Keratinocyte (primary cell): ENCODE results near the gene IGF2BP1. TPM values are rescaled to one million over a fixed set of nuclear protein-coding genes. Genes with fewer than 3 reads are reported as not detected.

Experiments used
- DNase-seq: peaks from one replicate; pipeline ENCODE4 v3.0.0-alpha.2; 2011; ENCODE audit warnings: low read depth, missing footprints, low spot score
- FAIRE-seq: peaks from 2 replicates; lab custom pipeline; 2011; peaks lifted over from hg19 to GRCh38; lab: Jason Lieb, UNC
- H2AFZ ChIP-seq: 2 replicates; pipeline ENCODE4 v1.6.0; 2012; ENCODE audit warnings: low read length, control low read depth, inconsistent platforms; ENCODE audit not compliant: control insufficient read depth
- H3K27ac ChIP-seq: 2 replicates; pipeline ENCODE4 v1.5.1; 2011; ENCODE audit warnings: low read length; ENCODE audit not compliant: control insufficient read depth, insufficient read depth
- H3K27me3 ChIP-seq: 3 replicates; pipeline ENCODE4 v1.6.0; 2011; ENCODE audit warnings: low read length; ENCODE audit not compliant: control insufficient read depth, insufficient read depth; ENCODE audit errors: extremely low read depth
- H3K36me3 ChIP-seq, 2 experiments: 2 replicates in 1 of 2; 3 replicates in 1 of 2; pipeline ENCODE4 v1.5.1; 2011; ENCODE audit warnings: low read length in 2 of 2, mild to moderate bottlenecking in 1 of 2; ENCODE audit not compliant: control insufficient read depth in 2 of 2, insufficient read depth in 2 of 2; ENCODE audit errors: extremely low read depth in 1 of 2
- H3K4me1 ChIP-seq: 3 replicates; pipeline ENCODE4 v1.5.1; 2011; ENCODE audit warnings: low read length; ENCODE audit not compliant: control insufficient read depth, insufficient read depth; ENCODE audit errors: extremely low read depth
- H3K4me2 ChIP-seq: 3 replicates; pipeline ENCODE4 v1.6.0; 2011; ENCODE audit warnings: low read depth, low read length; ENCODE audit not compliant: control insufficient read depth, insufficient read depth; ENCODE audit errors: extremely low read depth
- H3K4me3 ChIP-seq, 3 experiments: fragments of 200-600 bp in 1 of 3; sonication (generic) in 1 of 3; 2 replicates in 2 of 3; 3 replicates in 1 of 3; pipeline ENCODE4 v1.5.1; 2011 to 2016; ENCODE audit warnings: low read length in 3 of 3, mild to moderate bottlenecking in 3 of 3, control low read depth in 2 of 3, inconsistent platforms in 1 of 3, low read depth in 1 of 3, mixed read lengths in 1 of 3, mixed run types in 1 of 3, moderate library complexity in 1 of 3; ENCODE audit not compliant: control insufficient read depth in 2 of 3, insufficient read depth in 2 of 3; ENCODE audit errors: extremely low read depth in 1 of 3
- H3K79me2 ChIP-seq: 2 replicates; pipeline ENCODE4 v1.6.0; 2012; ENCODE audit warnings: low read length; ENCODE audit not compliant: control insufficient read depth, insufficient read depth
- H3K9ac ChIP-seq: 3 replicates; pipeline ENCODE4 v1.6.0; 2011; ENCODE audit warnings: low read length; ENCODE audit not compliant: control insufficient read depth, insufficient read depth; ENCODE audit errors: extremely low read depth
- H3K9me1 ChIP-seq: 3 replicates; pipeline ENCODE4 v1.6.0; 2011; ENCODE audit warnings: low read length; ENCODE audit not compliant: control insufficient read depth, insufficient read depth; ENCODE audit errors: extremely low read depth
- H3K9me3 ChIP-seq: 2 replicates; pipeline ENCODE4 v1.5.1; 2012; ENCODE audit warnings: low read depth, low read length; ENCODE audit not compliant: control insufficient read depth
- H4K20me1 ChIP-seq: 3 replicates; pipeline ENCODE4 v1.6.0; 2011; ENCODE audit warnings: low read length; ENCODE audit not compliant: control insufficient read depth, insufficient read depth; ENCODE audit errors: extremely low read depth
- CTCF ChIP-seq, 3 experiments: IDR thresholded peaks in 1 of 3; conservative IDR thresholded peaks in 1 of 3; optimal IDR thresholded peaks in 1 of 3; 2 replicates in 2 of 3; 3 replicates in 1 of 3; pipeline versions ENCODE3 to v1.5.1; 2011; ENCODE audit warnings: low read length in 3 of 3, mild to moderate bottlenecking in 3 of 3, moderate library complexity in 2 of 3, control low read depth in 1 of 3, inconsistent platforms in 1 of 3; ENCODE audit not compliant: insufficient read depth in 2 of 3; ENCODE audit errors: extremely low read depth in 1 of 3
- EZH2 ChIP-seq: IDR thresholded peaks from one replicate; pipeline ENCODE4 v1.6.1; 2012; ENCODE audit warnings: inconsistent platforms, mild to moderate bottlenecking, low read length, moderate library complexity
- dilution Hi-C: fragments of 300-500 bp; cut with MboI; formaldehyde crosslinking; loops from one replicate; pipeline ENCODE4 v1.7.0; 2020; ENCODE audit warnings: low sequenced_read_pairs; ENCODE audit not compliant: extremely low pct_ligation_motif_present
- polyA plus RNA-seq, 5 experiments: library from polyadenylated mRNA; depleted of rRNA in 3 of 5; stranded (reverse) in 3 of 5; stranded (forward) in 1 of 5; unstranded in 1 of 5; fragments of >200 nt; gene quantifications; 1 replicate in 1 of 5; 2 replicates in 3 of 5; 3 replicates in 1 of 5; pipeline versions ENCODE4 v1.2.1 to v1.2.3, GENCODE V29; 2011 to 2012; ENCODE audit warnings: missing spikeins in 2 of 5, low read depth in 1 of 5, low replicate concordance in 1 of 5

The IGF2BP1 gene
- polyA plus RNA-seq, 1 donor (not counting 4 experiments of a cell fraction or from before 2014, with no cell fraction given): not detected

- Histone ChIP-seq H3K4me3 (no peak overlapping the region), H3K4me2 (peak overlapping the region; percentile 59), H3K9me1 (no peaks in the 10 kb centered on the region), H3K27ac (no peak overlapping the region), H2AFZ (no peak overlapping the region), H3K4me1 (peaks cover 11% of the 10 kb centered on the region), H3K79me2 (no peaks in the 10 kb centered on the region), H3K36me3 (no peaks in the 10 kb centered on the region), H4K20me1 (no peaks in the 10 kb centered on the region), H3K27me3 (peaks cover 6% of the 10 kb centered on the region), H3K9ac (no peak overlapping the region), H3K9me3 (no peaks in the 10 kb centered on the region)
- TF ChIP-seq CTCF (optimal IDR thresholded peaks at IDR 0.05 in 1 of 3, IDR thresholded peaks at IDR 0.05 in 1 of 3, conservative IDR thresholded peaks at IDR 0.05 in 1 of 3; ENCODE audit: extremely low read depth in 1 of 3, insufficient read depth in 2 of 3, low read length in 3 of 3) (no peak), EZH2 (no peak)
- dilution Hi-C loops: no loop called here
- DNase-seq (no peak), FAIRE-seq (no peak)
Observed at GRCh38 chr17:48972749-48973097, 24.5 kb upstream of the IGF2BP1 start.

- H3K9me3 ChIP-seq: no peaks in the 10 kb centered on the region
- peaks cover 6% of the 10 kb centered on the region for H3K27me3 ChIP-seq
- no peaks in the 10 kb centered on the region for H3K79me2 ChIP-seq
- dilution Hi-C loops: no loop called here
- H3K27ac ChIP-seq: no peak overlapping the region
- no peaks in the 10 kb centered on the region for H3K36me3 ChIP-seq
- H3K9me1 ChIP-seq: no peaks in the 10 kb centered on the region
- H3K4me3 ChIP-seq: no peak overlapping the region
- FAIRE-seq (no peak), DNase-seq (no peak)
- H3K4me1 ChIP-seq: peaks cover 11% of the 10 kb centered on the region
- TF ChIP-seq EZH2 (no peak), CTCF (optimal IDR thresholded peaks at IDR 0.05 in 1 of 3, IDR thresholded peaks at IDR 0.05 in 1 of 3, conservative IDR thresholded peaks at IDR 0.05 in 1 of 3; ENCODE audit: extremely low read depth in 1 of 3, insufficient read depth in 2 of 3, low read length in 3 of 3) (no peak)
- H4K20me1 ChIP-seq: no peaks in the 10 kb centered on the region
- H3K4me2 ChIP-seq: no peak overlapping the region
- H3K9ac ChIP-seq: no peak overlapping the region
- no peak overlapping the region for H2AFZ ChIP-seq
Observed at GRCh38 chr17:48973806-48974205, 23.4 kb upstream of the IGF2BP1 start.
